Kidney epithelial cell (primary cell): ENCODE measurements around the gene VTN. TPM values are rescaled to one million over a fixed set of nuclear protein-coding genes. Genes with fewer than 3 reads are reported as not detected.

Source experiments
- DNase-seq: peaks from one replicate; pipeline ENCODE4 v3.0.0-alpha.2; 2010; ENCODE audit warnings: low read depth
- H3K27me3 ChIP-seq: 2 replicates; pipeline ENCODE4 v1.6.0; 2011; ENCODE audit warnings: low read length; ENCODE audit not compliant: control insufficient read depth, insufficient read depth
- H3K36me3 ChIP-seq: 2 replicates; pipeline ENCODE4 v1.5.1; 2011; ENCODE audit warnings: low read length; ENCODE audit not compliant: control insufficient read depth, insufficient read depth
- H3K4me3 ChIP-seq: 2 replicates; pipeline ENCODE4 v1.5.1; 2011; ENCODE audit warnings: low read depth, mild to moderate bottlenecking, control low read depth, low read length
- CTCF ChIP-seq: IDR thresholded peaks from 2 replicates; pipeline ENCODE4 v1.5.1; 2011; ENCODE audit warnings: mild to moderate bottlenecking, moderate library complexity, low read length, control low read depth, inconsistent platforms; ENCODE audit not compliant: insufficient read depth, poor library complexity, severe bottlenecking
- total RNA-seq: library from RNA; depleted of rRNA; stranded (reverse); fragments of >200 nt; gene quantifications from 2 replicates; pipeline ENCODE4 v1.2.3, GENCODE V29; 2015

The VTN gene
- total RNA-seq, 1 donor from 2014 or later = not detected

- TF ChIP-seq CTCF = no peak
- Histone ChIP-seq H3K4me3 (no peak overlapping the region), H3K36me3 (no peaks in the 10 kb centered on the region), H3K27me3 (no peaks in the 10 kb centered on the region)
- DNase-seq = no peak
Measured at GRCh38 chr17:28404461-28404811, 34.3 kb upstream of the VTN start.

- no peak for DNase-seq
- no peak for TF ChIP-seq CTCF
- Histone ChIP-seq H3K27me3 (no peaks in the 10 kb centered on the region), H3K4me3 (no peak overlapping the region), H3K36me3 (no peaks in the 10 kb centered on the region)
Measured at GRCh38 chr17:28404007-28404406, 33.9 kb upstream of the VTN start.

- Histone ChIP-seq H3K4me3 (no peak overlapping the region), H3K36me3 (no peaks in the 10 kb centered on the region), H3K27me3 (no peaks in the 10 kb centered on the region)
- DNase-seq = no peak
- TF ChIP-seq CTCF = no peak
Measured at GRCh38 chr17:28402844-28403243, 32.7 kb upstream of the VTN start.

- no peak for DNase-seq
- Histone ChIP-seq H3K36me3 (no peaks in the 10 kb centered on the region), H3K4me3 (no peak overlapping the region), H3K27me3 (no peaks in the 10 kb centered on the region)
- TF ChIP-seq CTCF = no peak
Measured at GRCh38 chr17:28402224-28402630, 32.1 kb upstream of the VTN start.

- Histone ChIP-seq H3K36me3 (no peaks in the 10 kb centered on the region), H3K4me3 (no peak overlapping the region), H3K27me3 (no peaks in the 10 kb centered on the region)
- no peak for TF ChIP-seq CTCF
- DNase-seq = no peak
Measured at GRCh38 chr17:28399808-28400207, 29.7 kb upstream of the VTN start.

GRCh38 chr17:28398280-28398981 lies 28.3 kb upstream of the VTN start:
- no peaks in the 10 kb centered on the region for H3K36me3 ChIP-seq
- no peak for TF ChIP-seq CTCF
- DNase-seq = no peak
- H3K27me3 ChIP-seq = no peaks in the 10 kb centered on the region
- H3K4me3 ChIP-seq = no peak overlapping the region
